Lung (tissue), 12 donors: Measurements from ENCODE around the gene TOLLIP. TPM values are rescaled to one million over a fixed set of nuclear protein-coding genes. Genes with fewer than 3 reads are reported as not detected.

Experiments
- ATAC-seq: fragments of 200-7000 bp; cut with Tn5 transposase; one replicate; pipeline ENCODE4 v1.9.1; 2020; ENCODE audit warnings: moderate number of reproducible peaks; ENCODE audit not compliant: insufficient read depth, low FRiP score
- DNase-seq, 3 donors: peaks; one replicate each; pipeline ENCODE4 v3.0.0-alpha.2; 2013 to 2017
- H3K27ac ChIP-seq, 2 donors: one replicate each; pipeline ENCODE4 v1.5.1; 2013; ENCODE audit warnings: mild to moderate bottlenecking in 2 of 2, moderate library complexity in 2 of 2, control low read depth in 1 of 2, inconsistent platforms in 1 of 2, low read depth in 1 of 2, low read length in 1 of 2
- H3K27me3 ChIP-seq, 3 donors: one replicate each; pipeline ENCODE4 v1.5.1; 2013; ENCODE audit warnings: low read length in 2 of 3; ENCODE audit not compliant: control insufficient read depth in 3 of 3, insufficient read depth in 3 of 3
- H3K36me3 ChIP-seq, 4 donors: one replicate each; pipeline ENCODE4 v1.5.1; 2013; ENCODE audit warnings: low read length in 4 of 4, mild to moderate bottlenecking in 1 of 4, moderate library complexity in 1 of 4; ENCODE audit not compliant: control insufficient read depth in 4 of 4, insufficient read depth in 4 of 4
- H3K4me1 ChIP-seq, 5 donors: one replicate each; pipeline ENCODE4 v1.5.1; 2013; ENCODE audit warnings: low read length in 5 of 5, mild to moderate bottlenecking in 2 of 5, moderate library complexity in 1 of 5; ENCODE audit not compliant: control insufficient read depth in 5 of 5, insufficient read depth in 5 of 5
- H3K4me3 ChIP-seq: one replicate; pipeline ENCODE4 v1.5.1; 2013; ENCODE audit warnings: mild to moderate bottlenecking, control low read depth, moderate library complexity
- H3K9ac ChIP-seq, 2 donors: one replicate each; pipeline ENCODE4 v1.5.1; 2013; ENCODE audit warnings: low read length in 2 of 2, control low read depth in 1 of 2; ENCODE audit not compliant: insufficient read depth in 1 of 2
- H3K9me3 ChIP-seq, 4 donors: one replicate each; pipeline ENCODE4 v1.5.1; 2013; ENCODE audit warnings: low read length in 3 of 4, mild to moderate bottlenecking in 1 of 4, moderate library complexity in 1 of 4; ENCODE audit not compliant: control insufficient read depth in 4 of 4, insufficient read depth in 3 of 4
- WGBS, 2 donors: extraction: QIAGEN DNeasy Blood & Tissue Kit; methylation state at CpG; one replicate each; pipeline ENCODE4 v1.1.7; 2013; 5-methylcytosine and 5-hydroxymethylcytosine counted together
- polyA plus RNA-seq, 2 donors: library from polyadenylated mRNA; stranded (reverse); fragments of 200-250 nt; gene quantifications; one replicate each; pipeline ENCODE4 v1.2.1, GENCODE V29; 2013
- total RNA-seq, 2 donors: library from RNA; depleted of rRNA in 1 of 2; stranded (reverse); fragments of >200 nt in 1 of 2; gene quantifications; one replicate each; pipeline ENCODE4 v1.2.1, GENCODE V29; 2014 to 2021
- TF ChIP-seq, protein P1 (sequence below): IDR thresholded peaks from 2 replicates; pipeline ENCODE4 v1.5.1; 2012; ENCODE audit warnings: mild to moderate bottlenecking; ENCODE audit errors: control extremely low read depth, extremely low read depth
- donor health status: control.
- donor health status: control.
- donor health status: Bipolar disorder and iron deficiency.
- donor health status: healthy.
- donor health status: DM: yes; HTN: yes; CAD: no.

Gene TOLLIP
- total and polyA plus RNA-seq, 4 donors = 26.9 to 79.4 (median 43.4) TPM

DNA sequence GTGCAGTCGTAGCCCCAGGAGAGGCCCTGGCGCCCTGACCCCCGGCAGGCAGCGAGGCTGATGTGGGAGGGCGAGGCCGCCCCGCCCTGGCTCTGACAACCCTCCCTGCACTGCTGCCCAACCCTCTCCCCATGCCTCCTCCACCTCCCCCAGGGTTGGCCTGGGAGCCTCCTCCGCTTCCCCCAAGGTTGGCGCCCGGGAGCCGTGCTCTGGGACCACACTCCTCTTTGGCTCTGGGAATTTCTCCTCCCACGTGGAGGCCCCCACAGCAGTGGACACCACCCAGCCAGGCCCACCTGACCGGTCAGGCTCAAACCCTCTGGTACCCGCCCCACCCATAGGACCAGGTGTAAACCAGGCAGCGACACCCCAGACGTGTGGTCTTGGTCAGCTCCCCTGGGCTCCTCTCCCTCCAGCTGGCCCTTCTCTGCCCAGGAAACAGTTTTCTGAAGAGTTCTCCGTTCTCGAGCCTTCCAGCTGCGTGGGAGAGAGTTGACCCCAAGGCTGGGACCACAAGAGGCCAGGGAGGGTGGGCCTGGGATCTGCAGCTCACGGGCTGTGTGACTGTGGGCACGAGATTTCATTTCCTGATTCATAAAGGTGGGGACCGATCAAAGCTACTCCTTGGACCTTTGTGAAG is 40.8 kb upstream of the TOLLIP start:
- H3K4me1 ChIP-seq = peaks cover 0 to 5% (median 0%) of the 10 kb centered on the region in 5 donors
- WGBS, 2 donors = 70 to 81% methylated on average over 22 of the region's 22 CpGs
- no peak for DNase-seq

DNA sequence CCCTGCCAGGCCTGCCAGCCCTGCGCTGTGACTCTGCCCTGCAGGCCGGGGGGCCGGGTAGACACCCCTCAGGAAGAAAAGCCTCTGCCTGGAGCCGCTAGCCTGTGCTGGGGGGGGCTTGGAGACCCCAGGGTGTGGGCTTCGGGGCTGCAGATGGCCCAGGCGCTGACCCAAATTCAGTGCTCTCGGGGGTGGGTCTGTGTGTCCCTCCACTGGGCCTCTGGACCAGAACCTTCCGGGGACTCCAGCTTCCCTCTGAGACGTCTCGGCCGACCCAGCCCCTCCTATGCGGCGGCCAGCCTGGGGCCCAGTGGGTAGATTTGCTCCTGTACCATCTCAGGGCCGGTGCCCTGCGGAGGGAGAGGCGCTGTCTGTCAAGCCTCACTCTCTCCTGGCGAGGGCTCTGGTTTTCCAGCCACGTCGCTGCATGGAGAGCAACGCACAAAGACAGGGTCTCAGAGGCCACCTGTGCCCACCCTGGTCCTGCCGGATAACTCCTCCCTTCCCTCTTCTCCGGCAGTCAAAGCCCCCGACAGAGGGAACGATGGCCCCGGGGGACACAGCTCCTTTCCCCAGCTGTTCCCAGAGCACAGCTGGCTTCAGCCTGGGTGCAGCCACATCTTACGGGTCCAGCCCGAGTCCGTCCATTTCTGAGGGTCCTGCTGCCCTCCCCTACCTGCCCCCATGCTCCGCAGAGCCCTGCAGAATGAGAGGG is 40.1 kb upstream of the TOLLIP start:
- no peak overlapping the region for H3K27ac ChIP-seq
- H3K4me3 ChIP-seq = no peak overlapping the region
- 67 to 82% methylated on average over 29 of the region's 29 CpGs for WGBS, 2 donors
- peaks cover 0 to 5% (median 0%) of the 10 kb centered on the region in 5 donors for H3K4me1 ChIP-seq
- DNase-seq (no peak), ATAC-seq (no peak)
- peaks cover 0 to 3% (median 0%) of the 10 kb centered on the region in 3 donors for H3K27me3 ChIP-seq
- H3K36me3 ChIP-seq = no peaks in the 10 kb centered on the region
- H3K9me3 ChIP-seq = no peaks in the 10 kb centered on the region
- no peak overlapping the region for H3K9ac ChIP-seq
- TF ChIP-seq, protein P1, sequence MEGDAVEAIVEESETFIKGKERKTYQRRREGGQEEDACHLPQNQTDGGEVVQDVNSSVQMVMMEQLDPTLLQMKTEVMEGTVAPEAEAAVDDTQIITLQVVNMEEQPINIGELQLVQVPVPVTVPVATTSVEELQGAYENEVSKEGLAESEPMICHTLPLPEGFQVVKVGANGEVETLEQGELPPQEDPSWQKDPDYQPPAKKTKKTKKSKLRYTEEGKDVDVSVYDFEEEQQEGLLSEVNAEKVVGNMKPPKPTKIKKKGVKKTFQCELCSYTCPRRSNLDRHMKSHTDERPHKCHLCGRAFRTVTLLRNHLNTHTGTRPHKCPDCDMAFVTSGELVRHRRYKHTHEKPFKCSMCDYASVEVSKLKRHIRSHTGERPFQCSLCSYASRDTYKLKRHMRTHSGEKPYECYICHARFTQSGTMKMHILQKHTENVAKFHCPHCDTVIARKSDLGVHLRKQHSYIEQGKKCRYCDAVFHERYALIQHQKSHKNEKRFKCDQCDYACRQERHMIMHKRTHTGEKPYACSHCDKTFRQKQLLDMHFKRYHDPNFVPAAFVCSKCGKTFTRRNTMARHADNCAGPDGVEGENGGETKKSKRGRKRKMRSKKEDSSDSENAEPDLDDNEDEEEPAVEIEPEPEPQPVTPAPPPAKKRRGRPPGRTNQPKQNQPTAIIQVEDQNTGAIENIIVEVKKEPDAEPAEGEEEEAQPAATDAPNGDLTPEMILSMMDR = no peak

More for the DNA sequence above, 40.8 kb upstream of the TOLLIP start:
- TF ChIP-seq, protein P1 = no peak
- H3K36me3 ChIP-seq = no peaks in the 10 kb centered on the region
- no peak for ATAC-seq
- peaks cover 0 to 3% (median 0%) of the 10 kb centered on the region in 3 donors for H3K27me3 ChIP-seq
- no peak overlapping the region for H3K9ac ChIP-seq
- H3K27ac ChIP-seq = no peak overlapping the region
- H3K9me3 ChIP-seq = no peaks in the 10 kb centered on the region
- no peak overlapping the region for H3K4me3 ChIP-seq

DNA sequence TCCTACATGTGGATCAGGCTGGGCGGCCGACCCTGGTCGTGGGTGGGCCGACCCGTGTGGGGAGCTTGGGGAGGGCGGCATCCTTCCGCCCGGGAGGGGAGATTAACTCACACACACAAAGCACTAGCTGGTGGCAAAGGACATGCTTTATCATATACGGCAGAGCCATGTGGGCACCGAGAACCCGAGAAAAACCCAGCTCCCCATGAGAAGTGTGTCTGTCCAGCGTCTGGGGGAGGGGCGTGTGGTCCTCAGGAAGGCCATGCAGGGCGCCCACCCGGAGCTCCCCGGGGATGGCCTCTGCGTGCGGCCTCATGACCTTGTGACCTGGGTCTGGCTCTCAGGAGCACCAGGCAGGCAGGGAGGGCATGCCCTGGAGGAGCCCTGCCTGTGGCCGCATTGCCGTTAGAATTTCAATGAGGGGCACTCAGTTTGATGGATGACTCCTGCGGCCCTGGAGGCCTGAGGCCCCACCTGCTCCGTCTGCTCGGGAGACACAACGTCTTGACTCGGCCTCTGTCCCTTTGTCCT is 39.4 kb upstream of the TOLLIP start:
- H3K4me3 ChIP-seq = no peak overlapping the region
- no peak overlapping the region for H3K27ac ChIP-seq
- H3K9me3 ChIP-seq = no peaks in the 10 kb centered on the region
- peaks cover 0 to 5% (median 0%) of the 10 kb centered on the region in 5 donors for H3K4me1 ChIP-seq
- no peak for ATAC-seq
- DNase-seq = no peak
- H3K27me3 ChIP-seq = peaks cover 0 to 8% (median 0%) of the 10 kb centered on the region in 3 donors
- no peak overlapping the region for H3K9ac ChIP-seq
- 45 to 59% methylated on average over 21 to 25 of the region's 25 CpGs for WGBS, 2 donors
- no peaks in the 10 kb centered on the region for H3K36me3 ChIP-seq
- TF ChIP-seq, protein P1 = no peak
